GM12865 (cell line): ENCODE data around the gene OTOG.
"Not testable (repeated sequence)": the region's sequence is repeated elsewhere in the genome, so short reads cannot be mapped to it uniquely, and the experiment has no call there.

Experiments used
- DNase-seq: peaks from one replicate; pipeline ENCODE4 v3.0.0; 2010; ENCODE audit warnings: low read depth
- H3K4me3 ChIP-seq: 2 replicates; pipeline ENCODE4 v1.5.1; 2011; ENCODE audit warnings: mild to moderate bottlenecking, low read depth, low read length, control low read depth
- TF ChIP-seq, protein P1 (sequence below): IDR thresholded peaks from 2 replicates; pipeline ENCODE4 v1.5.1; 2011; ENCODE audit warnings: low read length, control low read depth, low read depth, inconsistent platforms; ENCODE audit not compliant: insufficient read depth; ENCODE audit errors: missing control alignments

The OTOG gene

DNA sequence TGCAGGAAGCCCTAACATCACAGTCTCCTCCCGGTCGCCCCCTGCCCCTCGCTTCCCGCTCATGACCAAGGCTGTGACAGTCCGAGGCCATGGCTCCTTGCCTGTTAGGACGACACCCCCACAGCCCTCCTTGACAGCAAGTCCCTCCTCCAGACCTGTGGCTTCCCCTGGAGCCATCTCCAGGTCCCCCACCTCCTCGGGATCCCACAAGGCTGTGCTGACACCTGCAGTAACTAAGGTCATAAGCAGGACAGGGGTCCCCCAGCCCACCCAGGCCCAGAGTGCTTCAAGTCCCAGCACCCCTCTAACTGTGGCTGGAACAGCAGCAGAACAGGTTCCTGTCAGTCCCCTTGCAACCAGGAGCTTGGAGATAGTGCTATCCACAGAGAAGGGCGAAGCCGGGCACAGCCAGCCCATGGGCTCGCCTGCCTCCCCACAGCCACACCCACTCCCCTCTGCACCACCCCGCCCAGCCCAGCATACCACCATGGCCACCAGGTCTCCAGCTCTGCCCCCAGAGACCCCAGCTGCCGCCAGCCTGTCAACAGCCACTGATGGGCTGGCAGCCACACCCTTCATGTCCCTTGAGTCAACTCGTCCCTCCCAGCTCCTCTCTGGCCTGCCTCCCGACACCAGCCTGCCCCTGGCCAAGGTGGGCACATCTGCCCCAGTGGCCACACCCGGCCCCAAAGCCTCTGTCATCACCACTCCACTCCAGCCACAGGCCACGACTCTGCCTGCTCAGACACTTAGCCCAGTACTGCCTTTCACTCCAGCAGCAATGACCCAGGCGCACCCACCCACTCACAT lies 63.2 kb downstream of the OTOG start:
- TF ChIP-seq, protein P1, sequence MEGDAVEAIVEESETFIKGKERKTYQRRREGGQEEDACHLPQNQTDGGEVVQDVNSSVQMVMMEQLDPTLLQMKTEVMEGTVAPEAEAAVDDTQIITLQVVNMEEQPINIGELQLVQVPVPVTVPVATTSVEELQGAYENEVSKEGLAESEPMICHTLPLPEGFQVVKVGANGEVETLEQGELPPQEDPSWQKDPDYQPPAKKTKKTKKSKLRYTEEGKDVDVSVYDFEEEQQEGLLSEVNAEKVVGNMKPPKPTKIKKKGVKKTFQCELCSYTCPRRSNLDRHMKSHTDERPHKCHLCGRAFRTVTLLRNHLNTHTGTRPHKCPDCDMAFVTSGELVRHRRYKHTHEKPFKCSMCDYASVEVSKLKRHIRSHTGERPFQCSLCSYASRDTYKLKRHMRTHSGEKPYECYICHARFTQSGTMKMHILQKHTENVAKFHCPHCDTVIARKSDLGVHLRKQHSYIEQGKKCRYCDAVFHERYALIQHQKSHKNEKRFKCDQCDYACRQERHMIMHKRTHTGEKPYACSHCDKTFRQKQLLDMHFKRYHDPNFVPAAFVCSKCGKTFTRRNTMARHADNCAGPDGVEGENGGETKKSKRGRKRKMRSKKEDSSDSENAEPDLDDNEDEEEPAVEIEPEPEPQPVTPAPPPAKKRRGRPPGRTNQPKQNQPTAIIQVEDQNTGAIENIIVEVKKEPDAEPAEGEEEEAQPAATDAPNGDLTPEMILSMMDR, result no peak
- H3K4me3 ChIP-seq, result no peak overlapping the region
- no peak for DNase-seq

DNA sequence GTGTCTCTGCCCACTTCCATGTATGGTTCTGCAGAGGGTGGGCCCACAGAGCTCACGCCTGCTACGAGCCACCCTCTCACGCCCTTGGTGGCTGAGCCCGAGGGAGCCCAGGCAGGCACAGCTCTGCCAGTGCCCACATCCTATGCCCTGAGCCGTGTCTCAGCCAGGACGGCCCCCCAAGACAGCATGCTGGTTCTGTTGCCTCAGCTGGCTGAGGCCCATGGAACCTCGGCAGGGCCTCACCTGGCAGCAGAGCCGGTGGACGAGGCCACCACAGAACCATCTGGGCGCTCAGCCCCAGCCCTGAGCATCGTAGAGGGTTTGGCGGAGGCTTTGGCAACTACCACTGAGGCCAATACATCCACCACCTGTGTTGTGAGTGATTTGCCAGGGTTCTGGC lies 64.0 kb downstream of the OTOG start:
- TF ChIP-seq, protein P1, result no peak
- no peak overlapping the region for H3K4me3 ChIP-seq
- DNase-seq, result no peak

DNA sequence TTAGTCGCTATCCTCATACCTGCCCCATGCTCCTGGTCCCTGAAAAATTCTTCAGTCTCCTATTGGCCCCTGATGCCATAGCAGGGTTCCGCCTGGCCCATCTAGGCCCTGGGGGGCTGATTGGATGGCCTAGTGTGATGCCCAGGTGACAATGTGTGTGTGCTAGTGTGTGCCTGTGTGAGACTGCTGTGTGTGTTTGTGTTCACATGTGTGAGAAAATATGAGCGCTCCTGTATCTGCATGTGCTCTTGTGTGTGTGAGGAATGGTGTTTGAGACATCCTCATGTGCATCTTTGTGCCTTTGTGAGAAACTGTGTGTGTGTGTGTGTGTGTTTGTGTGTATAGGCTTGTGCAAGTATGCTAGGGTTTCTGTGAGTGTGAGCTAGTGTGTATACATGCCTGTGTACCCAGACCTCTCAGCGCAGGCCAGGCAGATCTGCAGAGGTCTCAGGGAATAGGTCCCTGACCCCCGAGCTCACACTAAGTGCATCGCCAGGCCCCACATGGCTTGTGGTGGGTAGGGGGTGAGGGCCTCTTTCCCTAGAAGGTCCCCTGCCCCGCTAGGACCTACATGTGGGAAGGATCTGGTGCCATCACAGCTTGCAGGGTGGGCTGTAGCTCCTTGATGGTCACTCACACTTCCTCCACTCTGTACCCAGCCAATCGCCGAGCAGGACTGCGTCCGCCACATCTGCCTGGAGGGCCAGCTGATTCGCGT lies 64.6 kb downstream of the OTOG start:
- no peak overlapping the region for H3K4me3 ChIP-seq
- TF ChIP-seq, protein P1, result no peak
- DNase-seq, result no peak

DNA sequence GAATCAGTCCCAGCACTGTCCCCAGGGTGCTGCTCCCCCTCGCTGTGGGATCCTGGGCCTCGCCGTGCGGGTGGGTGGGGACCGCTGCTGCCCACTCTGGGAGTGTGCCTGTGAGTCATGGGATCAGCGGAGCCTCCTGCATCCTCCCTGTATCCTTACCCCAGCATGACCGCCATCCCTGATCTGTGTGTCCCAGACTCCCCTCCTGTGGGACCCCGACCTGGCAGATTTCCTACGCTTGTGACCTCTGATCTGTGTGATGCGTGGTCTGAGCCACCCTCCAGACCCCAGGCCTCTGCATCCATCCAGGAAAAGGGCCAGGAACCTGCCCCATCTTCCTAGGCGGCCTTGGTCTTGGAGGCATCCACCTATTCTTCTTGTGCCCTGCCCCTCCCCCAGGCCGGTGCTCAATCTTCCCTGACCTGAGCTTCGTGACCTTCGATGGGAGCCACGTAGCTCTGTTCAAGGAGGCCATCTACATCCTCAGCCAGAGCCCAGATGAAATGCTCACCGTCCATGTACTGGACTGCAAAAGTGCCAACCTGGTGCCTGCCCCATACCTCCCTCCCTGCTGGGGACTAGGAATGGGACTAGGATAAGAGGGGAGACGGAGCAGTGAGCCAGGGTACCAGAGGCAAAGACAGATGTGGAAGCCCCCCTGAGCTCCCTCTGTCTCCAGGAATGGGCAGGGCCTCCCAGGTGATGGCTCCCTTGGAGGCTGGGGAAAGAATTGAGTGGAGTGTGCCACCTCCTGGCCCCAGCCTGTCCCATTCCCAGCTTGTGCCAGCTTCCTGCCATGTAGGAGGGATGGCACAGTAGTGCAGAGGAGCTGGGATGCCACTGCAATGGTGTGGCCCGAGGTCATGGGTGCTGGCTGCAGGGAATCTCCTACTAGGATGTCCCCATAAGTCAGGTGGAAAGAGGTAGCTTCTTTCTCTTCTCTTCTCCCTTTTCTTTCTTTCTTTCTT lies 65.4 kb downstream of the OTOG start:
- no peak for DNase-seq
- H3K4me3 ChIP-seq, result no peak overlapping the region
- TF ChIP-seq, protein P1, result no peak

DNA sequence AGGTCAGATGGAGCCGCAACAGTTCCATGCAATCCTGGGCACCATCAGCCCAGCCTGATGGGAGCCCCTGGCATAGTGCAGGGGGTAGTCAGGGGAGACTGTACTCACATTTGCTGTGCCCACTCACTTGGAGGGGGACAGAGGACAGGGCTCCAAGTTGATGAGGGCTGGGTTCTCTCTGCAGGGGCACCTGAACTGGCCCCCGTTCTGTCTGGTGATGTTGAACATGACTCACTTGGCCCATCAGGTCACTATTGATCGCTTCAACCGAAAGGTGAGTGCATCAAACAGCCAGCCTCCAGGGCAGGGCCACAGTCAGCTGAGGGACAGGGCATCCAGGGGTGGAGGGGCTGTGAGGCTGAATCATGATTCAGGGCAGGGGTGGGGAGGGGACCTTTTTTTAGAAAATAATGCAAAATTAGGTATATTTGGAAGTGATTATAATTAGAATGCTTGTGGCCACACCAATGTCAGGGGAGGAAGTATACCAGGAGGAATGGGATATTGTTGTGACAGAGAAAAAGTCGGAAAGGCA lies 66.4 kb downstream of the OTOG start:
- no peak for DNase-seq
- TF ChIP-seq, protein P1, result no peak
- no peak overlapping the region for H3K4me3 ChIP-seq

DNA sequence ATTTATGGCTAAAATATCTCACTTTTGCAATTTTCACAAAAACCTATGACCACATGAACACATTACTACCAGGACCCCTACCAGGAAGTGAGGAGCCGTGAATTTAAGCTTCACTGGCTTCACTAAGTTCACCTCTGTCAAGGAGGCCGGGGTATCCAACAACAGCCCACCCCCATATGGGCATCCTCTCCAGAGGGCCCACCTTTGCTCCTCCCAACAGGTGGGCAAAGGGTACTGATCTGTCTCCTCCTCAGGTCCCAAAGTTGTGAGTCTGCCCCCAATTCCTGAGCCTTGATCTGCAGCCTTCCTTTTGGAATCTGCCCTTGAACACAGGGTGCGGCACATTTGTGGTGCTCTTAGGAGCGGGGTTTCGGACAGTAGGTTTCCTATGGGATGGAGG lies 66.9 kb downstream of the OTOG start:
- TF ChIP-seq, protein P1, result no peak
- no peak for DNase-seq
- no peak overlapping the region for H3K4me3 ChIP-seq

DNA sequence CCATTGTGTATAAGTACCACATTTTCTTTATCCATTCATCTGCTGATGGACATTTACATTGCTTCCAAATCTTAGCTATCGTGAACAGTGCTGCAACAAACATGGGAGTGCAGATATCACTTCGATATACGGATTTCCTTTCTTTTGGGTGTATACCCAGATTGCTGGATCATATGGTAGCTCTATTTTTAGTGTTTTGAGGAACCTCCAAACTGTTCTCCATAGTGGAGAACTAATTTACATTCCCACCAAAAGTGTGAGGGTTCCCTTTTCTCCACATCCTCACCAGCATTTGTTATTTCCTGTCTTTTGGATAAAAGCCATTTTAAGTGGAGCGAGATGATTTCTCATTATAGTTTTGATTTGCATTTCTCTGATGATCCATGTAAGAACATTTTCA lies 75.7 kb downstream of the OTOG start:
- not testable (repeated sequence) for H3K4me3 ChIP-seq, DNase-seq
